H1 (cell line): ENCODE data around the gene NEURL2. TPM values are rescaled to one million over a fixed set of nuclear protein-coding genes. Genes with fewer than 3 reads are reported as not detected.
A peak's percentile ranks its signal among the peaks of the same experiment; 100 is the strongest.

Experiments used
- ATF2 ChIP-seq: IDR thresholded peaks from 2 replicates; pipeline ENCODE4 v1.6.1; 2012; ENCODE audit warnings: low read length, inconsistent platforms
- CBX8 ChIP-seq: fragments of 300-800, 300-1000 bp; sonication (generic); IDR thresholded peaks from 2 replicates; pipeline ENCODE4 v1.7.1; 2016; ENCODE audit warnings: low read depth, low read length, borderline replicate concordance
- CEBPB ChIP-seq: IDR thresholded peaks from 2 replicates; pipeline ENCODE4 v1.6.1; 2012; ENCODE audit warnings: low read depth, low read length
- CTCF ChIP-seq, 3 experiments: IDR thresholded peaks; 1 replicate in 2 of 3; 2 replicates in 1 of 3; pipeline versions ENCODE4 v1.5.1 to v1.6.1; 2011; ENCODE audit warnings: low read length in 3 of 3, mild to moderate bottlenecking in 3 of 3, inconsistent platforms in 2 of 3, low read depth in 1 of 3, moderate library complexity in 1 of 3; ENCODE audit not compliant: insufficient read depth in 1 of 3; ENCODE audit errors: control extremely low read depth in 1 of 3
- FOSL1 ChIP-seq: IDR thresholded peaks from 2 replicates; pipeline ENCODE4 v1.6.1; 2011; ENCODE audit warnings: mild to moderate bottlenecking, low read depth, low read length, moderate library complexity; ENCODE audit not compliant: insufficient read depth
- GTF2F1 ChIP-seq: IDR thresholded peaks from 2 replicates; pipeline ENCODE4 v1.6.1; 2012; ENCODE audit warnings: low read depth, low read length, improper control_type of control experiment, borderline replicate concordance
- KDM4A ChIP-seq: IDR thresholded peaks from one replicate; pipeline ENCODE4 v1.7.1; 2012; ENCODE audit warnings: low read depth, mild to moderate bottlenecking, moderate library complexity, low read length, inconsistent platforms; ENCODE audit not compliant: severe bottlenecking
- KDM5A ChIP-seq: fragments of 200-600 bp; IDR thresholded peaks from 2 replicates; pipeline ENCODE4 v1.7.1; 2012; ENCODE audit warnings: mild to moderate bottlenecking, low read length, inconsistent platforms, mixed read lengths
- MAX ChIP-seq: IDR thresholded peaks from 2 replicates; pipeline ENCODE4 v1.6.1; 2012; ENCODE audit warnings: inconsistent platforms
- NANOG ChIP-seq: IDR thresholded peaks from 2 replicates; pipeline ENCODE4 v1.6.1; 2011; ENCODE audit warnings: low read length, low read depth, mild to moderate bottlenecking, inconsistent platforms; ENCODE audit not compliant: insufficient read depth, poor library complexity, severe bottlenecking
- NRF1 ChIP-seq: IDR thresholded peaks from 2 replicates; pipeline ENCODE4 v1.6.1; 2011; ENCODE audit warnings: mild to moderate bottlenecking, low read depth, low read length, improper control_type of control experiment
- PHF8 ChIP-seq: fragments of 200-600 bp; sonication (generic); conservative IDR thresholded peaks from 2 replicates; pipeline ENCODE4 v1.7.1; 2012; ENCODE audit warnings: low read depth, mild to moderate bottlenecking, inconsistent platforms, low read length, moderate library complexity
- RXRA ChIP-seq: IDR thresholded peaks from 2 replicates; pipeline ENCODE4 v1.6.1; 2011; ENCODE audit warnings: low read depth, mild to moderate bottlenecking, low read length, moderate library complexity; ENCODE audit not compliant: insufficient read depth
- SIN3A ChIP-seq, 2 experiments: IDR thresholded peaks in 1 of 2; conservative IDR thresholded peaks in 1 of 2; 2 replicates each; pipeline ENCODE4 v1.6.1; 2011 to 2012; ENCODE audit warnings: low read length in 2 of 2, improper control_type of control experiment in 1 of 2, low read depth in 1 of 2, mild to moderate bottlenecking in 1 of 2
- SP1 ChIP-seq: IDR thresholded peaks from 2 replicates; pipeline ENCODE4 v1.6.1; 2011; ENCODE audit warnings: low read depth, low read length
- TAF7 ChIP-seq: optimal IDR thresholded peaks from 2 replicates; pipeline ENCODE3; 2011; ENCODE audit warnings: low read depth, mild to moderate bottlenecking, inconsistent platforms, low read length, moderate library complexity, borderline replicate concordance
- TBP ChIP-seq: IDR thresholded peaks from 2 replicates; pipeline ENCODE4 v1.6.1; 2011; ENCODE audit warnings: low read depth, low read length, improper control_type of control experiment
- TEAD4 ChIP-seq: IDR thresholded peaks from 2 replicates; pipeline ENCODE4 v1.6.1; 2012; ENCODE audit warnings: low read depth, low read length, inconsistent platforms, mixed read lengths
- polyA plus RNA-seq, 7 experiments: library from polyadenylated mRNA; depleted of rRNA in 3 of 7; stranded (reverse) in 5 of 7; unstranded in 2 of 7; fragments of >200 nt in 5 of 7; fragments of 200-250 nt in 2 of 7; gene quantifications; 1 replicate in 5 of 7; 2 replicates in 1 of 7; 4 replicates in 1 of 7; pipeline versions ENCODE4 v1.2.1 to v1.2.3, GENCODE V29; 2011 to 2013; ENCODE audit warnings: missing spikeins in 2 of 7, mixed read lengths in 2 of 7
- total RNA-seq: library from RNA; stranded (reverse); fragmentation: NEBNext Ultra II Directional; extraction: Animal tissue kit (Norgen Biotek cat#: 25700); gene quantifications from 2 replicates; pipeline ENCODE4 v1.2.1, GENCODE V29; 2021

The NEURL2 gene
- total and polyA plus RNA-seq, 2 of the 8 experiments (the other 6 are each of a cell fraction or from before 2014, with no cell fraction given): 6.9 TPM

GRCh38 chr20:45890077-45890984, 677 bp downstream of the NEURL2 start (continued):
- no peak for TF ChIP-seq NANOG
- TF ChIP-seq FOSL1: no peak
- no peak for TF ChIP-seq ATF2
- no peak for TF ChIP-seq SP1
- no peak for TF ChIP-seq KDM4A
- peak; percentile 63 for TF ChIP-seq TBP
- peak; percentile 98 for TF ChIP-seq MAX
- TF ChIP-seq TEAD4: peak; percentile 67; the same call in 1 of the 2 replicates
- no peak for TF ChIP-seq NRF1
- no peak for TF ChIP-seq TAF7
- TF ChIP-seq RXRA: no peak
- TF ChIP-seq CTCF (IDR thresholded peaks at IDR 0.05; ENCODE audit: control extremely low read depth in 1 of 3, insufficient read depth in 1 of 3, low read depth in 1 of 3, low read length in 3 of 3): peak; percentile 62 to 89 (median 87)
- no peak for TF ChIP-seq KDM5A
- 0 out of 2 replicates have a peak, but pooled peaks have one; percentile 16 for TF ChIP-seq PHF8
- no peak for TF ChIP-seq CEBPB
- no peak for TF ChIP-seq CBX8
- TF ChIP-seq SIN3A (conservative IDR thresholded peaks at IDR 0.05 in 1 of 2, IDR thresholded peaks at IDR 0.05 in 1 of 2; ENCODE audit: low read depth in 1 of 2, low read length in 2 of 2): peak in 1 of 2 experiments; percentile 68; a peak in 2 of 4 replicates
- TF ChIP-seq GTF2F1: no peak
